Aorta (tissue), 5 donors: ENCODE data around the gene MTA3. TPM values are rescaled to one million over a fixed set of nuclear protein-coding genes. Genes with fewer than 3 reads are reported as not detected.
A peak's percentile ranks its signal among the peaks of the same experiment; 100 is the strongest.

Experiments
- ATAC-seq: fragments of 200-7000 bp; cut with Tn5 transposase; one replicate; pipeline ENCODE4 v1.9.1; 2022; ENCODE audit warnings: moderate library complexity; ENCODE audit not compliant: low FRiP score
- DNase-seq, 2 donors: peaks; one replicate each; pipeline ENCODE4 v3.0.0-alpha.2; 2020
- H3K27ac ChIP-seq, 2 donors: one replicate each; pipeline ENCODE4 v1.5.1; 2013; ENCODE audit warnings: low read length in 2 of 2, mild to moderate bottlenecking in 2 of 2, moderate library complexity in 2 of 2, control low read depth in 1 of 2, inconsistent platforms in 1 of 2, low read depth in 1 of 2
- H3K27me3 ChIP-seq, 2 donors: one replicate each; pipeline ENCODE4 v1.6.1; 2013; ENCODE audit warnings: control low read depth in 1 of 2, low read length in 1 of 2, mild to moderate bottlenecking in 1 of 2, moderate library complexity in 1 of 2; ENCODE audit not compliant: insufficient read depth in 2 of 2, control insufficient read depth in 1 of 2
- H3K36me3 ChIP-seq, 2 donors: one replicate each; pipeline ENCODE4 v1.6.1; 2013; ENCODE audit warnings: control low read depth in 1 of 2, low read length in 1 of 2, mild to moderate bottlenecking in 1 of 2; ENCODE audit not compliant: insufficient read depth in 2 of 2, control insufficient read depth in 1 of 2
- H3K4me1 ChIP-seq, 2 donors: one replicate each; pipeline ENCODE4 v1.6.1; 2013; ENCODE audit warnings: low read length in 2 of 2, control low read depth in 1 of 2, mild to moderate bottlenecking in 1 of 2, moderate library complexity in 1 of 2; ENCODE audit not compliant: insufficient read depth in 2 of 2, control insufficient read depth in 1 of 2
- H3K4me3 ChIP-seq, 2 donors: one replicate each; pipeline ENCODE4 v1.5.1; 2013; ENCODE audit warnings: low read length in 2 of 2, control low read depth in 1 of 2, mild to moderate bottlenecking in 1 of 2
- H3K9me3 ChIP-seq: one replicate; pipeline ENCODE4 v1.6.1; 2013; ENCODE audit warnings: mild to moderate bottlenecking, low read length; ENCODE audit not compliant: control insufficient read depth
- WGBS, 2 donors: extraction: QIAGEN DNeasy Blood & Tissue Kit; methylation state at CpG; one replicate each; pipeline ENCODE4 v1.1.7; 2013; 5-methylcytosine and 5-hydroxymethylcytosine counted together
- intact Hi-C, 2 donors: fragments of 100-400 bp; cut with DNase I; formaldehyde crosslinking; loops; one replicate each; pipeline versions ENCODE4 v1.14.2 to v1.15.0; 2022
- polyA plus RNA-seq, 2 donors: library from polyadenylated mRNA; stranded (reverse); fragments of 200-250 nt; gene quantifications; one replicate each; pipeline ENCODE4 v1.2.3, GENCODE V29; 2013
- total RNA-seq, 2 donors: library from RNA; stranded (reverse); fragmentation: NEBNext Ultra II Directional; extraction: Animal tissue kit (Norgen Biotek cat#: 25700); gene quantifications; one replicate each; pipeline ENCODE4 v1.2.1, GENCODE V29; 2021
- donor health status: healthy with polysubstance abuse.
- donor health status: Bipolar disorder and iron deficiency.
- donor health status: DM: no; HTN: no; CAD: no.
- donor health status: DM: no; HTN: no; CAD: no.
- donor health status: DM: yes; HTN: yes; CAD: no.

MTA3 gene
- total and polyA plus RNA-seq, 4 donors: 17.3 to 50.7 (median 36.2) TPM

GRCh38 chr2:42653908-42654445 lies 85.5 kb downstream of the MTA3 start:
- intact Hi-C loops: no loop called here
- Histone ChIP-seq H3K9me3 (no peaks in the 10 kb centered on the region), H3K4me1 (no peaks in the 10 kb centered on the region), H3K27me3 (no peaks in the 10 kb centered on the region), H3K36me3 (peaks cover 0 to 2% of the 10 kb centered on the region in 2 donors), H3K27ac (no peak overlapping the region), H3K4me3 (no peak overlapping the region)
- no peak for DNase-seq
- 90 to 92% methylated on average over 2 of the region's 2 CpGs for WGBS, 2 donors
- ATAC-seq: no peak

- WGBS, 2 donors: 83 to 93% methylated on average over 8 of the region's 8 CpGs
- H3K4me3 ChIP-seq: no peak overlapping the region
- no peak for DNase-seq
- no peaks in the 10 kb centered on the region for H3K9me3 ChIP-seq
- H3K27ac ChIP-seq: no peak overlapping the region
- intact Hi-C loops: no loop called here
- no peaks in the 10 kb centered on the region for H3K27me3 ChIP-seq
- ATAC-seq: no peak
- H3K36me3 ChIP-seq: peaks cover 0 to 2% of the 10 kb centered on the region in 2 donors
- H3K4me1 ChIP-seq: no peaks in the 10 kb centered on the region
Measured at GRCh38 chr2:42658306-42658705, 89.9 kb downstream of the MTA3 start.

- DNase-seq (no peak), ATAC-seq (no peak)
- Histone ChIP-seq H3K36me3 (peaks cover 0 to 2% of the 10 kb centered on the region in 2 donors), H3K27ac (no peak overlapping the region), H3K4me1 (no peaks in the 10 kb centered on the region), H3K4me3 (no peak overlapping the region), H3K9me3 (no peaks in the 10 kb centered on the region), H3K27me3 (no peaks in the 10 kb centered on the region)
- intact Hi-C loops: loop anchor here (5.0 kb wide), 2 partner anchors 147 to 162 kb away; no protein-coding TSS in a partner anchor
- 69 to 73% methylated on average over 4 of the region's 4 CpGs for WGBS, 2 donors
Measured at GRCh38 chr2:42659609-42660008, 91.2 kb downstream of the MTA3 start.

- Histone ChIP-seq H3K36me3 (peaks cover 0 to 2% of the 10 kb centered on the region in 2 donors), H3K27me3 (no peaks in the 10 kb centered on the region), H3K4me1 (no peaks in the 10 kb centered on the region), H3K27ac (no peak overlapping the region), H3K9me3 (no peaks in the 10 kb centered on the region), H3K4me3 (no peak overlapping the region)
- ATAC-seq (peak; percentile 85), DNase-seq (peak; percentile 65 to 79)
- intact Hi-C loops: loop anchor here (1.0 to 5.0 kb wide), 3 partner anchors 150 to 166 kb away; no protein-coding TSS in a partner anchor
- 30 to 33% methylated on average over 3 of the region's 3 CpGs for WGBS, 2 donors
Measured at GRCh38 chr2:42663106-42663780, 94.8 kb downstream of the MTA3 start.

GRCh38 chr2:42663828-42664227 lies 95.4 kb downstream of the MTA3 start:
- Histone ChIP-seq H3K27ac (no peak overlapping the region), H3K4me3 (no peak overlapping the region), H3K36me3 (peaks cover 0 to 2% of the 10 kb centered on the region in 2 donors), H3K27me3 (no peaks in the 10 kb centered on the region), H3K4me1 (no peaks in the 10 kb centered on the region), H3K9me3 (no peaks in the 10 kb centered on the region)
- intact Hi-C loops: loop anchor here (1.0 to 5.0 kb wide), 3 partner anchors 151 to 167 kb away; no protein-coding TSS in a partner anchor
- 88 to 92% methylated on average over 3 of the region's 3 CpGs for WGBS, 2 donors
- no peak for ATAC-seq
- DNase-seq: no peak

- Histone ChIP-seq H3K9me3 (no peaks in the 10 kb centered on the region), H3K36me3 (no peaks in the 10 kb centered on the region), H3K27me3 (no peaks in the 10 kb centered on the region), H3K4me3 (no peak overlapping the region), H3K27ac (no peak overlapping the region), H3K4me1 (no peaks in the 10 kb centered on the region)
- WGBS, 2 donors: 97 to 100% methylated on average over 1 of the region's 1 CpG
- DNase-seq: no peak
- no peak for ATAC-seq
- intact Hi-C loops: no loop called here
Measured at GRCh38 chr2:42673989-42674579, 105.7 kb downstream of the MTA3 start.

DNA sequence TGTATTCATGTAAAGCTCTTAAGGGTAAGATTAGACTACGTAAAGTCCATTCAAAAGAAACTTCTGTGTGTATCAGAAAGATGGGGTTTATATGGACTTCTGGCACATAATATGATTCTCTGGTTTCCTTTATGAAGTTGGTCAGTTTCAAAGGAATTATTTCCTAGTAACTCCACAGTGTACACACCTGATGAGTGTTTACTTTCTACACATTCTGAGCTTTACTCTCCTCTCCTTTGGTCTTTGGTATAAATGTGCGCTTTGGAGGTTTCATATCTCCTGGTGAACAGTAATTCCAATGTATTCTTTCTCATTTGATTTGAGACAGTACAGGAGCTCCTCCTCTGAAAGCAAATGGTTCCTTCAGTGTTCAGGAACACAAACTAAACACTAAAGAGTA lies 107.4 kb downstream of the MTA3 start:
- Histone ChIP-seq H3K27me3 (no peaks in the 10 kb centered on the region), H3K4me1 (no peaks in the 10 kb centered on the region), H3K27ac (no peak overlapping the region), H3K9me3 (no peaks in the 10 kb centered on the region), H3K4me3 (no peak overlapping the region), H3K36me3 (no peaks in the 10 kb centered on the region)
- intact Hi-C loops: no loop called here
- DNase-seq (no peak), ATAC-seq (no peak)
- WGBS, 2 donors: 94 to 98% methylated on average over 2 of the region's 2 CpGs

GRCh38 chr2:42685303-42685702 lies 116.9 kb downstream of the MTA3 start:
- H3K4me1 ChIP-seq: no peaks in the 10 kb centered on the region
- no peaks in the 10 kb centered on the region for H3K27me3 ChIP-seq
- ATAC-seq (no peak), DNase-seq (no peak)
- intact Hi-C loops: no loop called here
- no peaks in the 10 kb centered on the region for H3K9me3 ChIP-seq
- H3K36me3 ChIP-seq: no peaks in the 10 kb centered on the region
- WGBS, 2 donors: 78 to 93% methylated on average over 5 of the region's 5 CpGs
- no peak overlapping the region for H3K27ac ChIP-seq
- H3K4me3 ChIP-seq: no peak overlapping the region
